NCI-H187 (cell line): ENCODE results near the gene GSE1.

Source experiments
- DNase-seq, 2 experiments: peaks; one replicate each; lab custom pipeline; 2025; lab: John Stamatoyannopoulos, UW

GSE1 gene

DNA sequence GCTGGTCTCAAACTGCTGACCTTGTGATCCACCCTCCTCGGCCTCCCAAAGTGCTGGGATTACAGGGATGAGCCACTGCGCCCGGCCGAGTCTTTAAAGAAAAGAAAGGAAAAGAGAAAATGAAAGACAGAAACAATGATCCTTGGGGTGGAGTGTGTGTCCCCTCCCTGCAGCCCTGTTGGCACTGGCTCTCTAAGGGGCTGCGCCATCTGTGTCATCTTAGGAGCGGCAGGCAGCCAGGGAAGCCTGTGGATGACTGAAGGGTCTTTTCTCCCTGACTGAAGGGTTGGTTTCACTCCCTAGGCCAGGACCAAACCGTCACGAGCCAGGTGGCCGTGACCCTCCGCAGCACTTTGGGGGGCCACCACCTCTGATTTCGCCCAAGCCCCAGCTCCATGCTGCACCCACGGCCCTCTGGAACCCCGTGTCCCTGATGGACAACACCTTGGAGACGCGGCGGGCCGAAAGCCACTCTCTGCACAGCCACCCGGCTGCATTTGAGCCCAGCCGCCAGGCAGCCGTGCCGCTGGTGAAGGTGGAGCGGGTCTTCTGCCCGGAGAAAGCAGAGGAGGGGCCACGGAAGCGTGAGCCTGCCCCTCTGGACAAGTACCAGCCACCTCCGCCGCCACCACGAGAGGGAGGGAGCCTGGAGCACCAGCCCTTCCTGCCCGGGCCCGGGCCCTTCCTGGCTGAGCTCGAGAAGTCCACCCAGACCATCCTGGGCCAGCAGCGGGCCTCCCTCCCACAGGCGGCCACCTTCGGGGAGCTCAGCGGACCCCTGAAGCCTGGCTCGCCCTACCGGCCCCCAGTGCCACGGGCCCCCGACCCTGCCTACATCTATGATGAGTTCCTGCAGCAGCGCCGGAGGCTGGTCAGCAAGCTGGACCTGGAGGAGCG is 48.0 kb downstream of the GSE1 start:
- DNase-seq = no peak

GRCh38 chr16:85661740-85662481 is 48.8 kb downstream of the GSE1 start:
- no peak for DNase-seq

DNA sequence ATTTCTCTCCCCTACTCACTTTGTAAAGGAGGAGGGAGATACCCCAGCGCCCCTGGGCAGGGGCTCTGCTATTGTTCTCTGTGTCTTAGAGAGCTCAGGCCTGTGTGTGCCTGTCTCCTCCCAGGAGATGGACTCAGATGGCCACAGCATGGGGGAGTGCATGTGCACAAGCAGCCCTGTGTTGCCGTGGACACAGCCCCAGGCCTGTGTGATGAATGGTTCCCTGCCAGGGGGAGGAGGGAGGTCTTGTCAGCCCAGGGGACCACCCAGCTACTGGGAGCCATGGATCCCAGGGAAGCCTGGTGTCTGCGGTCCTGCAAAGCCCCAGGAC is 49.3 kb downstream of the GSE1 start:
- no peak for DNase-seq

DNA sequence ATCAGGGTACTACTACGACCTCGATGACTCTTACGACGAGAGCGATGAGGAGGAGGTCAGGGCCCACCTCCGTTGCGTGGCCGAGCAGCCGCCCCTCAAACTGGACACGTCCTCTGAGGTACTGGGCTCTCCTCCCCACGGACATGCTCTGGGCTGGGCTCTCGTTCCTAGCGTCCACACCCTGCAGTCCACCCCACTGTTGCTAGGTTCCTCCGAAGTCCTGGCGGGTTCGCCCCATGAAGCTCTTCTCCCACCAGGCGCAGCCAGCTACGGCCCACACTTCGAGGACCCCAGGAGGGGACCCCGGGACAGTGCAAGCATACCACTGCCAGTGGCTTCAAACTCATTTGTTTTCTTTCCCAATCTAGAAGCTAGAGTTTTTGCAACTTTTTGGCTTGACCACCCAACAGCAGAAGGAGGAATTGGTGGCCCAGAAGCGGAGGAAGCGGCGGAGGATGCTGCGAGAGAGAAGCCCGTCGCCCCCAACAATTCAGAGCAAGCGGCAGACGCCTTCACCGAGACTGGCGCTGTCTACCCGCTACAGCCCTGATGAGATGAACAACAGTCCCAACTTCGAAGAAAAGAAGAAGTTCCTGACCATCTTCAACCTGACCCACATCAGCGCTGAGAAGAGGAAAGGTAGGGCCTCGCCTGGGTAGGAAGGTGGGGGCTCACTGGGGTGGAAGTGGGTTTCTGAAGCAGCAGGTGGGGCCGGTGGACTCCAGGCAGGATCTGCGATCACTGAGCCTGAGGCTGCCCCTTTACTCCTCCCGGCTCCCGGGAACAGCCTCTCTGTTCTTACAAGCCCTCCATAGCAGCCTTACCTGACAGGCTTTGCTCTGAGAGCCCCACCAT is 50.1 kb downstream of the GSE1 start:
- DNase-seq = no peak

DNA sequence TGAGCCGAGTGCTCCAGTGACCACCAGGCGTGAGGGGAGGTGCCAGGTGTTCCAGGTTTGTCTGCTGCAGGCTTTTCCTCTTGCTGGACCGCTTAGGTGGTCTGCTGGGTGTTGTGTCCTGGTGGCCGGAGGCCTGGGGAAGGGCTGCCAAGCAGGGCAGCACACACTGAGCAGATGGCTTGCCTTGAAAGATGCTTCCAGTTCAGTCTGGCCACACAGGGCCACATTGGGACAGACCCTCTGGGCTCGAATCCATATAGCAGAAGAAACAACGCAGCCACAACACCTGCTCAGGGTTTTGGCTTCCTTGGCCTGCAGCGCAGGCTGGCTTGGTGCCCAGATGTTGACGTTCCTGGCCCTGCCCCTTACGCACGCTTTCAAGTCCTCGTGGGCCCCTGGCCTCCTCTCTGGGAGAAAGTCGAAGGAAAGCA is 50.8 kb downstream of the GSE1 start:
- no peak for DNase-seq

- DNase-seq = no peak
These were observed 51.7 kb downstream of the GSE1 start for GRCh38 chr16:85664580-85665372.

GRCh38 chr16:85665373-85665740 is 52.2 kb downstream of the GSE1 start:
- no peak for DNase-seq

DNA sequence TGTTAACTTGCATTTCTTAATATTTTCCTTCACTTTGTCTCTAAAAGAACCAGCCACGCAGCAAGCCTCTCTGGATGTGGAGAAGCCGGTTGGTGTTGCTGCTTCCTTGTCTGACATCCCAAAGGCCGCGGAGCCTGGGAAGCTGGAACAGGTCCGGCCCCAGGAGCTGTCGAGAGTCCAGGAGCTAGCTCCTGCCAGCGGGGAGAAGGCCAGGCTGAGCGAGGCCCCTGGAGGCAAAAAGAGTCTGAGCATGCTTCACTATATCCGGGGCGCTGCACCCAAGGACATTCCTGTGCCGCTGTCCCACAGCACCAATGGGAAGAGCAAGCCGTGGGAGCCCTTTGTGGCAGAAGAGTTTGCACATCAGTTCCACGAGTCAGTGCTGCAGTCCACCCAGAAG is 52.8 kb downstream of the GSE1 start:
- no peak for DNase-seq

GRCh38 chr16:85667261-85667660 is 54.1 kb downstream of the GSE1 start:
- DNase-seq = no peak

DNA sequence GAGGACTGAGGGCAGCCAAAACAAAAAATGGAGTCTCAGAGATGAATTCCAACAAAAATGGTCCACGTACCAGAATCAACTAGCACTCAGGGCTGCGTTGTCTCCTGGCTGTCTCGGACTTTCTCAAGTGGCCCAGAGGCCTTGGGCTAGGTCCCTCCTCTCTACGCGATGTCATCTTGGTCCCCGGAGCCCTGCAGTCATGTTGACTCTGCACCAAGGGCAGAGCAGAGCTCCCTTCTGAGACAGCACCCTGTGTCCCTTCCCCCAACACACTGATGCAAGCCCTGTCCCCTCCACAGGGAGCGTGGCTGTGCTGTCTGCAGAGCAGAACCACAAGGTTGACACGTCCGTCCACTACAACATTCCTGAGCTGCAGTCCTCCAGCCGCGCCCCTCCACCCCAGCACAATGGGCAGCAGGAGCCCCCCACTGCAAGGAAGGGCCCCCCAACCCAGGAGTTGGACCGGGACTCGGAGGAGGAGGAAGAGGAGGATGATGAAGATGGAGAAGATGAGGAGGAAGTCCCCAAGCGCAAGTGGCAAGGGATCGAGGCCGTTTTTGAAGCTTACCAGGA is 54.8 kb downstream of the GSE1 start:
- DNase-seq = no peak

- no peak for DNase-seq
These were observed 55.7 kb downstream of the GSE1 start for GRCh38 chr16:85668676-85669424.

GRCh38 chr16:85670840-85671239 is 57.7 kb downstream of the GSE1 start:
- DNase-seq = no peak

- no peak for DNase-seq
These were observed 60.7 kb downstream of the GSE1 start for GRCh38 chr16:85673529-85674417.

GRCh38 chr16:85674418-85674755 is 61.3 kb downstream of the GSE1 start:
- DNase-seq = no peak

- no peak for DNase-seq
These were observed 61.7 kb downstream of the GSE1 start for GRCh38 chr16:85674828-85675227.

GRCh38 chr16:85675251-85675874 is 62.2 kb downstream of the GSE1 start:
- no peak for DNase-seq

- no peak for DNase-seq
These were observed 63.3 kb downstream of the GSE1 start for GRCh38 chr16:85676466-85676865.

GRCh38 chr16:85677383-85677967 is 64.4 kb downstream of the GSE1 start:
- DNase-seq = no peak

- no peak for DNase-seq
These were observed 64.9 kb downstream of the GSE1 start for GRCh38 chr16:85678016-85678415.
